CD4-positive, alpha-beta T cell treated with Interleukin-10 for 1 hour (primary cell): Measurements from ENCODE around the gene PLA2G15.
A peak's percentile ranks its signal among the peaks of the same experiment; 100 is the strongest.

Source experiments
- DNase-seq: peaks from one replicate; pipeline ENCODE4 v3.0.0-alpha.2; 2020

Gene PLA2G15

GRCh38 chr16:68233085-68233834 is 11.9 kb upstream of the PLA2G15 start:
- DNase-seq, result no peak

- DNase-seq, result no peak
Observed at GRCh38 chr16:68233835-68234187, 11.4 kb upstream of the PLA2G15 start.

GRCh38 chr16:68234188-68235107 is 10.7 kb upstream of the PLA2G15 start:
- no peak for DNase-seq

GRCh38 chr16:68235108-68235886 is 9.9 kb upstream of the PLA2G15 start:
- no peak for DNase-seq

- DNase-seq, result no peak
Observed at GRCh38 chr16:68235887-68236136, 9.4 kb upstream of the PLA2G15 start, which contains the start of gene ESRP2. ESRP2 (minus strand) TSS chr16:68236127; CDS start chr16:68236045, 82 bp downstream.

- peak; percentile 62 for DNase-seq
Observed at GRCh38 chr16:68236137-68236825, 8.9 kb upstream of the PLA2G15 start.

- DNase-seq, result no peak
Observed at GRCh38 chr16:68236826-68237242, 8.3 kb upstream of the PLA2G15 start.

GRCh38 chr16:68237243-68238028 is 7.7 kb upstream of the PLA2G15 start:
- peak; percentile 92 for DNase-seq

GRCh38 chr16:68238029-68238345 is 7.2 kb upstream of the PLA2G15 start:
- DNase-seq, result no peak

GRCh38 chr16:68242085-68242484 is 3.1 kb upstream of the PLA2G15 start:
- DNase-seq, result no peak

- DNase-seq, result no peak
Observed at GRCh38 chr16:68242926-68243858, 2.0 kb upstream of the PLA2G15 start.

- DNase-seq, result no peak
Observed at GRCh38 chr16:68244481-68244902, 681 bp upstream of the PLA2G15 start.

GRCh38 chr16:68246121-68246520 is 948 bp downstream of the PLA2G15 start:
- DNase-seq, result no peak

GRCh38 chr16:68246666-68247065 is 1.5 kb downstream of the PLA2G15 start:
- no peak for DNase-seq

GRCh38 chr16:68247400-68247799 is 2.2 kb downstream of the PLA2G15 start:
- no peak for DNase-seq

- DNase-seq, result no peak
Observed at GRCh38 chr16:68247932-68248331, 2.8 kb downstream of the PLA2G15 start.

- no peak for DNase-seq
Observed at GRCh38 chr16:68249371-68249770, 4.2 kb downstream of the PLA2G15 start.

GRCh38 chr16:68250951-68251350 is 5.8 kb downstream of the PLA2G15 start:
- DNase-seq, result no peak

- no peak for DNase-seq
Observed at GRCh38 chr16:68251832-68252231, 6.7 kb downstream of the PLA2G15 start.

- no peak for DNase-seq
Observed at GRCh38 chr16:68252383-68252782, 7.2 kb downstream of the PLA2G15 start.

GRCh38 chr16:68253721-68254120 is 8.5 kb downstream of the PLA2G15 start:
- DNase-seq, result no peak
